AG10803 (cell line): ENCODE data around the gene INPP5J.

Source experiments
- DNase-seq: peaks from one replicate; pipeline ENCODE4 v3.0.0; 2010; ENCODE audit warnings: low read depth
- H3K4me3 ChIP-seq: 2 replicates; pipeline ENCODE4 v1.5.1; 2011; ENCODE audit warnings: mild to moderate bottlenecking, low read length, control low read depth
- CTCF ChIP-seq: conservative IDR thresholded peaks from 2 replicates; pipeline ENCODE4 v1.5.1; 2011; ENCODE audit warnings: mild to moderate bottlenecking, low read length, control low read depth, inconsistent platforms

INPP5J gene

GRCh38 chr22:31148488-31148887, 25.7 kb downstream of the INPP5J start:
- no peak for DNase-seq
- no peak for TF ChIP-seq CTCF
- H3K4me3 ChIP-seq: no peak overlapping the region

- no peak overlapping the region for H3K4me3 ChIP-seq
- TF ChIP-seq CTCF: peak; percentile 99
- DNase-seq: peak; percentile 74
Observed at GRCh38 chr22:31148953-31149627, 26.3 kb downstream of the INPP5J start.

- no peak for DNase-seq
- H3K4me3 ChIP-seq: no peak overlapping the region
- TF ChIP-seq CTCF: peak; percentile 41
Observed at GRCh38 chr22:31150615-31151014, 27.8 kb downstream of the INPP5J start.

GRCh38 chr22:31151872-31152271, 29.1 kb downstream of the INPP5J start:
- TF ChIP-seq CTCF: no peak
- no peak overlapping the region for H3K4me3 ChIP-seq
- no peak for DNase-seq

- no peak overlapping the region for H3K4me3 ChIP-seq
- no peak for TF ChIP-seq CTCF
- DNase-seq: no peak
Observed at GRCh38 chr22:31153357-31153756, 30.6 kb downstream of the INPP5J start.

- no peak overlapping the region for H3K4me3 ChIP-seq
- peak; percentile 42 for DNase-seq
- no peak for TF ChIP-seq CTCF
Observed at GRCh38 chr22:31154975-31155374, 32.2 kb downstream of the INPP5J start.

GRCh38 chr22:31155422-31155821, 32.7 kb downstream of the INPP5J start:
- peak; percentile 69 for DNase-seq
- H3K4me3 ChIP-seq: no peak overlapping the region

More at GRCh38 chr22:31155422-31155821, 32.7 kb downstream of the INPP5J start:
- no peak for TF ChIP-seq CTCF
